Ovary (tissue), 9 donors: ENCODE results near the gene CRISPLD2. TPM values are rescaled to one million over a fixed set of nuclear protein-coding genes. Genes with fewer than 3 reads are reported as not detected.

ENCODE experiments used
- DNase-seq, 5 donors: peaks; one replicate each; pipeline ENCODE4 v3.0.0-alpha.2; 2019 to 2020
- H3K27ac ChIP-seq, 2 donors: fragments of 200-600 bp; one replicate each; pipeline versions ENCODE4 v1.5.1 to v1.8.0; 2019 to 2022
- H3K27me3 ChIP-seq: fragments of 200-600 bp; one replicate; pipeline ENCODE4 v1.8.0; 2022
- H3K36me3 ChIP-seq: fragments of 200-600 bp; sonication (generic); one replicate; pipeline ENCODE4 v1.5.1; 2019
- H3K4me1 ChIP-seq: one replicate; pipeline ENCODE4 v1.8.1; 2013; ENCODE audit warnings: mild to moderate bottlenecking, moderate library complexity; ENCODE audit not compliant: insufficient read depth
- H3K4me3 ChIP-seq: fragments of 200-600 bp; sonication (generic); one replicate; pipeline ENCODE4 v1.5.1; 2017
- H3K9me3 ChIP-seq, 2 donors: fragments of 200-600 bp in 1 of 2; sonication (generic) in 1 of 2; one replicate each; pipeline versions ENCODE4 v1.5.1 to v1.8.1; 2013 to 2019; ENCODE audit warnings: mild to moderate bottlenecking in 1 of 2, moderate library complexity in 1 of 2
- CTCF ChIP-seq, 3 donors: fragments of 450-650 bp in 2 of 3; fragments of 200-600 bp in 1 of 3; IDR thresholded peaks; one replicate each; pipeline versions ENCODE4 v1.5.1 to v1.8.0; 2016 to 2022; ENCODE audit warnings: antibody characterized with exemption in 3 of 3, mild to moderate bottlenecking in 1 of 3
- EP300 ChIP-seq: sonication (generic); formaldehyde crosslinking; IDR thresholded peaks from one replicate; pipeline ENCODE4 v1.6.1; 2017; ENCODE audit warnings: antibody characterized with exemption
- POLR2A ChIP-seq: fragments of 450-650 bp; IDR thresholded peaks from one replicate; pipeline ENCODE4 v1.6.1; 2017; ENCODE audit warnings: antibody characterized with exemption, mild to moderate bottlenecking, moderate library complexity
- WGBS, 3 donors: extraction: QIAGEN DNeasy Blood & Tissue Kit in 1 of 3; methylation state at CpG; one replicate each; pipeline versions ENCODE4 v1.1.5 to v1.1.7; 2013 to 2017; 5-methylcytosine and 5-hydroxymethylcytosine counted together
- intact Hi-C, 4 donors: fragments of 100-400 bp; cut with DNase I; formaldehyde crosslinking; loops; one replicate each; pipeline versions ENCODE4 v1.11.0 to v1.15.1; 2022 to 2023
- polyA plus RNA-seq, 2 donors: library from polyadenylated mRNA; stranded (reverse); fragments of 200-250 nt in 1 of 2; fragments of 350-450 nt in 1 of 2; fragmentation: Illumina TruSeq in 1 of 2; extraction: RNeasy Lipid Tissue Mini Kit (QIAGEN cat#74804) in 1 of 2; gene quantifications; one replicate each; pipeline ENCODE4 v1.2.3, GENCODE V29; 2013 to 2014
- total RNA-seq, 7 donors: library from RNA; depleted of rRNA in 2 of 7; stranded (reverse); fragments of >200 nt in 2 of 7; fragmentation: NEBNext Ultra II Directional in 3 of 7; extraction: Animal tissue kit (Norgen Biotek cat#: 25700) in 3 of 7; gene quantifications; one replicate each; pipeline versions ENCODE4 v1.1.0 to v1.2.4, GENCODE V29; 2016 to 2023
- donor health status: DM: no; HTN: no; CAD: no; lungs with moderate emphysema.
- donor health status: DM: no; HTN: no; CAD: no.
- donor health status: Bipolar disorder and iron deficiency.
- donor health status: DM: yes; HTN: yes; CAD: no.
- donor health status: DM: no; HTN: no; CAD: no.
- donor health status: DM: yes; HTN: yes; CAD: no.

The CRISPLD2 gene
- total and polyA plus RNA-seq, 9 donors: 53.2 to 333 (median 111) TPM

- no peak for TF ChIP-seq CTCF (IDR thresholded peaks at IDR 0.05)
- TF ChIP-seq EP300: no peak
- TF ChIP-seq POLR2A: no peak
- Histone ChIP-seq H3K36me3 (no peaks in the 10 kb centered on the region), H3K4me3 (no peak overlapping the region), H3K27me3 (no peaks in the 10 kb centered on the region), H3K27ac (no peak overlapping the region), H3K4me1 (no peaks in the 10 kb centered on the region), H3K9me3 (no peaks in the 10 kb centered on the region)
- WGBS, 3 donors: 94 to 96% (median 96%) methylated on average over 9 of the region's 9 CpGs
- DNase-seq: no peak
- intact Hi-C loops: no loop called here
Measured at GRCh38 chr16:84890427-84890826, 70.6 kb downstream of the CRISPLD2 start.

DNA sequence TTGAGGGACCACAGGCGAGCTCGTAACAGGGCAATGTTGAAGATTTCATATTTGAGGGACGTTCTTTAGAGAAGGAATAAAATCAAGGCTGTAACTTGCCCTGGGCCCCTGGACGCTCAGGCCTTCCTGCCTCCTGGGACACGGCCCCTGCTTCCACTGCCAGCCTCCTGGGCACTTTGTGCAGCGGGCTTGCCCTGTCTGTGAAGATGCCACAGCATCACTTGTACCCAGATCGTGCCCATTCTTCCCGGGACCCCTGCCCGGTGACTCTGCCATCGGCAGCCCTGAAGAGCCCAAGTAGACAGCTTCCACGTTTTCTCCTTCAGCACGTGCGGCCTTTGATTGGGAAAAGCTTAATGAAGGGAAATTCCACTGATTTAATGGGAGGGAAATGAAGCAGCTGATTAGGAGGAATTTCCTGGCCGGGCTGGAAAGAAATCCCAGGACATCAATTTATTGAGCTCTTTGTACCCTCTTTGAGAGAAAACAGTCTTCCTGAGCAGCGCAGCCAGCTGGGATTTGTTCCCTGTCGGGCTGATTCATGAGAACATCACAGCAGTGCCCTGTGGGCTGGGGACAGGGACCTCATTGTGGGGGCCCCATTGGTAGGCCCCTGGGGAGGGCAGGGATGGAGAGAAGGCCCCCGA lies 71.5 kb downstream of the CRISPLD2 start:
- no peak overlapping the region for H3K27ac ChIP-seq
- H3K36me3 ChIP-seq: no peaks in the 10 kb centered on the region
- no peak for DNase-seq
- H3K27me3 ChIP-seq: no peaks in the 10 kb centered on the region
- WGBS, 3 donors: 56 to 62% (median 61%) methylated on average over 17 of the region's 17 CpGs
- H3K9me3 ChIP-seq: no peaks in the 10 kb centered on the region
- no peak overlapping the region for H3K4me3 ChIP-seq
- H3K4me1 ChIP-seq: no peaks in the 10 kb centered on the region
- TF ChIP-seq POLR2A (no peak), EP300 (no peak), CTCF (IDR thresholded peaks at IDR 0.05) (no peak)
- intact Hi-C loops: no loop called here

DNA sequence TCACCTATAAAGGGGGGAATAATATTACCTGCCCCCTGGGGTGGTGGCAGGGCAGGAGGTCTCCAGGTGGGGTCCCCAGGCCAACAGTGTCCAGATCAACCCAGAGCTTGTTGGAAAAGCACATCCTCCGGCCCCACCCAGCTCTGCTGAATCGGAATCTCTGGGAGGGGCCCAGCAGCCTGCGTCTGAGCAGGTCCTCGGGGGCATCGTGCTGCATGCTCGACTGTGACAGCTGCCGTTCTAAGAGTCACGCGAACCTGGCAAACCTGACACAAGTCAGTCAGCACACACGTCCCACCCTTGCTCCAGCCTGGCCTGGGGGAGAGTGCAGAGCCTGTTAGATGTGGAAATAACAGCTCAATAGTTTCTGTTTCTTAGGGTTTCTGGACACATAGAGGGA lies 72.3 kb downstream of the CRISPLD2 start:
- intact Hi-C loops: no loop called here
- H3K27ac ChIP-seq: no peak overlapping the region
- TF ChIP-seq CTCF (IDR thresholded peaks at IDR 0.05) (no peak), EP300 (no peak), POLR2A (no peak)
- no peaks in the 10 kb centered on the region for H3K36me3 ChIP-seq
- no peaks in the 10 kb centered on the region for H3K9me3 ChIP-seq
- no peak overlapping the region for H3K4me3 ChIP-seq
- H3K4me1 ChIP-seq: no peaks in the 10 kb centered on the region
- no peaks in the 10 kb centered on the region for H3K27me3 ChIP-seq
- DNase-seq: no peak
- WGBS, 3 donors: 88 to 93% (median 92%) methylated on average over 10 of the region's 10 CpGs

DNA sequence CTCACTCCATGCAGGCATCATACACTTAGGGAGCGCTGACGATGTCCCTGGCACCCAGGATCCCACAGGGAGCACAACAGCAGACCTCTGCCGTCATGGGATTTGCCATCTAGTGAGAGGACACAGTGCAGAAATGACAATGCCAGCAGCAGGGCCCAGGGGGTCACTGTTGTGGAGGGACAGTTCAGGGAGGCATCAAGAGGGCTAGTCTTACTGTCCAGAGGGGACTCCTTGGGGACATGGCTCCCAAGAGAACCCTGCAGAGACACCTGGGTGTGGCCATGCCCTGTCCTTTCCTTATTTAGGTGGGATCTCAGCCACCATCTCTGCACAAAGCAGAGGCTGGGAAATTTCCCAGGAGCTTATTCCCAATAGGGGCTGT lies 73.7 kb downstream of the CRISPLD2 start:
- DNase-seq: no peak
- TF ChIP-seq POLR2A (no peak), EP300 (no peak), CTCF (IDR thresholded peaks at IDR 0.05) (no peak)
- WGBS, 3 donors: 95 to 100% (median 95%) methylated on average over 3 of the region's 3 CpGs
- Histone ChIP-seq H3K27ac (no peak overlapping the region), H3K9me3 (no peaks in the 10 kb centered on the region), H3K4me1 (no peaks in the 10 kb centered on the region), H3K27me3 (no peaks in the 10 kb centered on the region), H3K4me3 (no peak overlapping the region), H3K36me3 (no peaks in the 10 kb centered on the region)
- intact Hi-C loops: no loop called here
